Keratinocyte (primary cell): ENCODE measurements around the gene NKIRAS1. TPM values are rescaled to one million over a fixed set of nuclear protein-coding genes. Genes with fewer than 3 reads are reported as not detected.

Source experiments
- DNase-seq: peaks from one replicate; pipeline ENCODE4 v3.0.0-alpha.2; 2011; ENCODE audit warnings: low read depth, missing footprints, low spot score
- FAIRE-seq: peaks from 2 replicates; lab custom pipeline; 2011; peaks lifted over from hg19 to GRCh38; lab: Jason Lieb, UNC
- H2AFZ ChIP-seq: 2 replicates; pipeline ENCODE4 v1.6.0; 2012; ENCODE audit warnings: low read length, control low read depth, inconsistent platforms; ENCODE audit not compliant: control insufficient read depth
- H3K27ac ChIP-seq: 2 replicates; pipeline ENCODE4 v1.5.1; 2011; ENCODE audit warnings: low read length; ENCODE audit not compliant: control insufficient read depth, insufficient read depth
- H3K27me3 ChIP-seq: 3 replicates; pipeline ENCODE4 v1.6.0; 2011; ENCODE audit warnings: low read length; ENCODE audit not compliant: control insufficient read depth, insufficient read depth; ENCODE audit errors: extremely low read depth
- H3K36me3 ChIP-seq, 2 experiments: 2 replicates in 1 of 2; 3 replicates in 1 of 2; pipeline ENCODE4 v1.5.1; 2011; ENCODE audit warnings: low read length in 2 of 2, mild to moderate bottlenecking in 1 of 2; ENCODE audit not compliant: control insufficient read depth in 2 of 2, insufficient read depth in 2 of 2; ENCODE audit errors: extremely low read depth in 1 of 2
- H3K4me1 ChIP-seq: 3 replicates; pipeline ENCODE4 v1.5.1; 2011; ENCODE audit warnings: low read length; ENCODE audit not compliant: control insufficient read depth, insufficient read depth; ENCODE audit errors: extremely low read depth
- H3K4me2 ChIP-seq: 3 replicates; pipeline ENCODE4 v1.6.0; 2011; ENCODE audit warnings: low read depth, low read length; ENCODE audit not compliant: control insufficient read depth, insufficient read depth; ENCODE audit errors: extremely low read depth
- H3K4me3 ChIP-seq, 3 experiments: fragments of 200-600 bp in 1 of 3; sonication (generic) in 1 of 3; 2 replicates in 2 of 3; 3 replicates in 1 of 3; pipeline ENCODE4 v1.5.1; 2011 to 2016; ENCODE audit warnings: low read length in 3 of 3, mild to moderate bottlenecking in 3 of 3, control low read depth in 2 of 3, inconsistent platforms in 1 of 3, low read depth in 1 of 3, mixed read lengths in 1 of 3, mixed run types in 1 of 3, moderate library complexity in 1 of 3; ENCODE audit not compliant: control insufficient read depth in 2 of 3, insufficient read depth in 2 of 3; ENCODE audit errors: extremely low read depth in 1 of 3
- H3K79me2 ChIP-seq: 2 replicates; pipeline ENCODE4 v1.6.0; 2012; ENCODE audit warnings: low read length; ENCODE audit not compliant: control insufficient read depth, insufficient read depth
- H3K9ac ChIP-seq: 3 replicates; pipeline ENCODE4 v1.6.0; 2011; ENCODE audit warnings: low read length; ENCODE audit not compliant: control insufficient read depth, insufficient read depth; ENCODE audit errors: extremely low read depth
- H3K9me1 ChIP-seq: 3 replicates; pipeline ENCODE4 v1.6.0; 2011; ENCODE audit warnings: low read length; ENCODE audit not compliant: control insufficient read depth, insufficient read depth; ENCODE audit errors: extremely low read depth
- H3K9me3 ChIP-seq: 2 replicates; pipeline ENCODE4 v1.5.1; 2012; ENCODE audit warnings: low read depth, low read length; ENCODE audit not compliant: control insufficient read depth
- H4K20me1 ChIP-seq: 3 replicates; pipeline ENCODE4 v1.6.0; 2011; ENCODE audit warnings: low read length; ENCODE audit not compliant: control insufficient read depth, insufficient read depth; ENCODE audit errors: extremely low read depth
- EZH2 ChIP-seq: IDR thresholded peaks from one replicate; pipeline ENCODE4 v1.6.1; 2012; ENCODE audit warnings: inconsistent platforms, mild to moderate bottlenecking, low read length, moderate library complexity
- dilution Hi-C: fragments of 300-500 bp; cut with MboI; formaldehyde crosslinking; loops from one replicate; pipeline ENCODE4 v1.7.0; 2020; ENCODE audit warnings: low sequenced_read_pairs; ENCODE audit not compliant: extremely low pct_ligation_motif_present
- polyA plus RNA-seq, 5 experiments: library from polyadenylated mRNA; depleted of rRNA in 3 of 5; stranded (reverse) in 3 of 5; stranded (forward) in 1 of 5; unstranded in 1 of 5; fragments of >200 nt; gene quantifications; 1 replicate in 1 of 5; 2 replicates in 3 of 5; 3 replicates in 1 of 5; pipeline versions ENCODE4 v1.2.1 to v1.2.3, GENCODE V29; 2011 to 2012; ENCODE audit warnings: missing spikeins in 2 of 5, low read depth in 1 of 5, low replicate concordance in 1 of 5
- TF ChIP-seq, protein P1 (sequence below), 3 experiments: IDR thresholded peaks in 1 of 3; conservative IDR thresholded peaks in 1 of 3; optimal IDR thresholded peaks in 1 of 3; 2 replicates in 2 of 3; 3 replicates in 1 of 3; pipeline versions ENCODE3 to v1.5.1; 2011; ENCODE audit warnings: low read length in 3 of 3, mild to moderate bottlenecking in 3 of 3, moderate library complexity in 2 of 3, control low read depth in 1 of 3, inconsistent platforms in 1 of 3; ENCODE audit not compliant: insufficient read depth in 2 of 3; ENCODE audit errors: extremely low read depth in 1 of 3

NKIRAS1 gene
- polyA plus RNA-seq, 1 donor (not counting 4 experiments of a cell fraction or from before 2014, with no cell fraction given) = 10.7 TPM

DNA sequence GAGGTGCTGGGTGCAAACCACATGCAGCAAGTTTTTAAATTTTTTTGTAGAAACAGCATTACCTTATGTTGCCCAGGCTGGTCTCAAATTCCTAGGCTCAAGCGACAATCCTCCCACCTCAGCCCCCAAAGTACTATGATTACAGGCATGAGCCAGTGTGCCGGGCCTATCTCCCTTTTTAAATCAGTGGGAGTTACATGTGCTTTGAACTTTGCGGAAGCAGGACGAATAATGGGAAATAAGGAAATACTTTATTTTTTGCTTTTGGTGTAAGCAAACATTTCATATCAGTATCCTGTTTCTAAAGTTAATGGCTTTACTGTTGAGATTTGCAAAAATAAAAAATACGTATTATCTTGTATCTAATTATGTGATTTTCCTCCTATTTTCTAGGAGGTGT is 37.4 kb upstream of the NKIRAS1 start:
- Histone ChIP-seq H3K9ac (no peak overlapping the region), H3K4me3 (no peak overlapping the region), H3K9me3 (no peaks in the 10 kb centered on the region), H3K79me2 (peaks cover 35% of the 10 kb centered on the region), H3K27me3 (no peaks in the 10 kb centered on the region), H2AFZ (no peak overlapping the region), H3K4me1 (peaks cover 18% of the 10 kb centered on the region), H3K27ac (no peak overlapping the region), H3K36me3 (no peaks in the 10 kb centered on the region), H3K4me2 (no peak overlapping the region), H4K20me1 (no peaks in the 10 kb centered on the region), H3K9me1 (no peaks in the 10 kb centered on the region)
- dilution Hi-C loops = no loop called here
- TF ChIP-seq, protein P1, sequence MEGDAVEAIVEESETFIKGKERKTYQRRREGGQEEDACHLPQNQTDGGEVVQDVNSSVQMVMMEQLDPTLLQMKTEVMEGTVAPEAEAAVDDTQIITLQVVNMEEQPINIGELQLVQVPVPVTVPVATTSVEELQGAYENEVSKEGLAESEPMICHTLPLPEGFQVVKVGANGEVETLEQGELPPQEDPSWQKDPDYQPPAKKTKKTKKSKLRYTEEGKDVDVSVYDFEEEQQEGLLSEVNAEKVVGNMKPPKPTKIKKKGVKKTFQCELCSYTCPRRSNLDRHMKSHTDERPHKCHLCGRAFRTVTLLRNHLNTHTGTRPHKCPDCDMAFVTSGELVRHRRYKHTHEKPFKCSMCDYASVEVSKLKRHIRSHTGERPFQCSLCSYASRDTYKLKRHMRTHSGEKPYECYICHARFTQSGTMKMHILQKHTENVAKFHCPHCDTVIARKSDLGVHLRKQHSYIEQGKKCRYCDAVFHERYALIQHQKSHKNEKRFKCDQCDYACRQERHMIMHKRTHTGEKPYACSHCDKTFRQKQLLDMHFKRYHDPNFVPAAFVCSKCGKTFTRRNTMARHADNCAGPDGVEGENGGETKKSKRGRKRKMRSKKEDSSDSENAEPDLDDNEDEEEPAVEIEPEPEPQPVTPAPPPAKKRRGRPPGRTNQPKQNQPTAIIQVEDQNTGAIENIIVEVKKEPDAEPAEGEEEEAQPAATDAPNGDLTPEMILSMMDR (optimal IDR thresholded peaks at IDR 0.05 in 1 of 3, IDR thresholded peaks at IDR 0.05 in 1 of 3, conservative IDR thresholded peaks at IDR 0.05 in 1 of 3; ENCODE audit: extremely low read depth in 1 of 3, insufficient read depth in 2 of 3, low read length in 3 of 3) = no peak
- TF ChIP-seq EZH2 = no peak
- no peak for DNase-seq
- FAIRE-seq = no peak

DNA sequence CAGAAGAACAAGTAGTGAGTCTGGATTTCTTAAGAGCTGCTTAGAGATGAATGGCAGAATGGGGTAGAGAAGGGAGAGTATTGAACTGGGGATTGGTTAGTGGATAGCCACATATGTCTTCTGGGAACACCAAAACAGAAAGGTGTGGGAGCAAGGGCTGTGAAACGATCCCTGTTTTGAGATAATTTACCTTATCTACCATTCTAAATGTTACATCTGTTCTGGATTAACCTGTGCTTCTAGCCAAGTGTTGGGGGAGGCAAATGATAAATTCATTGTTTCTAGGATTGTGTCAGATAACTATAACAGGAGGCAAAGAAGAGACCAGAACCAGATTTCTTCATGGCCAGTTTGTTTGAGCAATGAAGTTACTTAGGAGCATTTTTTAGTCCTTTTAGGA is 36.7 kb upstream of the NKIRAS1 start:
- TF ChIP-seq, protein P1 (optimal IDR thresholded peaks at IDR 0.05 in 1 of 3, IDR thresholded peaks at IDR 0.05 in 1 of 3, conservative IDR thresholded peaks at IDR 0.05 in 1 of 3; ENCODE audit: extremely low read depth in 1 of 3, insufficient read depth in 2 of 3, low read length in 3 of 3) = no peak
- TF ChIP-seq EZH2 = no peak
- H3K4me2 ChIP-seq = no peak overlapping the region
- H3K79me2 ChIP-seq = peaks cover 38% of the 10 kb centered on the region
- no peak for FAIRE-seq
- H4K20me1 ChIP-seq = no peaks in the 10 kb centered on the region
- H3K9me1 ChIP-seq = no peaks in the 10 kb centered on the region
- DNase-seq = no peak
- no peak overlapping the region for H2AFZ ChIP-seq
- no peak overlapping the region for H3K9ac ChIP-seq
- dilution Hi-C loops = no loop called here
- no peaks in the 10 kb centered on the region for H3K27me3 ChIP-seq
- H3K9me3 ChIP-seq = no peaks in the 10 kb centered on the region
- H3K4me1 ChIP-seq = peaks cover 16% of the 10 kb centered on the region
- no peak overlapping the region for H3K27ac ChIP-seq
- no peak overlapping the region for H3K4me3 ChIP-seq
- no peaks in the 10 kb centered on the region for H3K36me3 ChIP-seq
